Neuronal stem cell (in vitro differentiated cells): ENCODE results near the gene OSBPL3.

Source experiments
- DNase-seq: peaks from one replicate; pipeline ENCODE4 v3.0.0-alpha.2; 2013; ENCODE audit warnings: low spot score
- H2AFZ ChIP-seq: one replicate; pipeline ENCODE4 v1.6.1; 2013; ENCODE audit warnings: mild to moderate bottlenecking, low read length, inconsistent platforms
- H2AK5ac ChIP-seq: 2 replicates; pipeline ENCODE4 v1.6.1; 2013; ENCODE audit warnings: low read depth, mild to moderate bottlenecking, inconsistent platforms, low read length, moderate library complexity, mixed read lengths
- H2BK120ac ChIP-seq: 2 replicates; pipeline ENCODE4 v1.6.1; 2013; ENCODE audit warnings: low read depth, mild to moderate bottlenecking, inconsistent platforms, low read length, moderate library complexity, mixed read lengths
- H2BK12ac ChIP-seq: one replicate; pipeline ENCODE4 v1.6.1; 2013; ENCODE audit warnings: low read length, inconsistent platforms
- H2BK15ac ChIP-seq: 2 replicates; pipeline ENCODE4 v1.6.1; 2013; ENCODE audit warnings: mild to moderate bottlenecking, low read length, inconsistent platforms, mixed read lengths
- H2BK5ac ChIP-seq: one replicate; pipeline ENCODE4 v1.6.1; 2013; ENCODE audit warnings: inconsistent platforms, mild to moderate bottlenecking, low read length, moderate library complexity
- H3K14ac ChIP-seq: one replicate; pipeline ENCODE4 v1.6.1; 2013; ENCODE audit warnings: low read length, inconsistent platforms
- H3K18ac ChIP-seq: 2 replicates; pipeline ENCODE4 v1.6.1; 2013; ENCODE audit warnings: low read length, inconsistent platforms
- H3K23ac ChIP-seq: 2 replicates; pipeline ENCODE4 v1.6.1; 2013; ENCODE audit warnings: low read depth, mild to moderate bottlenecking, mixed read lengths, low read length, inconsistent platforms; ENCODE audit not compliant: poor library complexity
- H3K27ac ChIP-seq: replicated peaks from 3 replicates; pipeline ENCODE4 v1.5.1; 2013; ENCODE audit warnings: low read length, inconsistent platforms
- H3K27me3 ChIP-seq, 3 experiments: 2 replicates each; pipeline ENCODE4 v1.6.1; 2013; ENCODE audit warnings: low read length in 3 of 3, mild to moderate bottlenecking in 2 of 3, inconsistent platforms in 1 of 3, low read depth in 1 of 3, mixed read lengths in 1 of 3, moderate library complexity in 1 of 3; ENCODE audit not compliant: control insufficient read depth in 3 of 3, insufficient read depth in 3 of 3
- H3K36me3 ChIP-seq, 2 donors: replicated peaks in 1 of 2; 2 replicates each; pipeline ENCODE4 v1.6.1; 2013; ENCODE audit warnings: low read length in 2 of 2; ENCODE audit not compliant: control insufficient read depth in 2 of 2, insufficient read depth in 2 of 2
- H3K4ac ChIP-seq: 2 replicates; pipeline ENCODE4 v1.6.1; 2013; ENCODE audit warnings: inconsistent platforms, mild to moderate bottlenecking, low read length, moderate library complexity
- H3K4me1 ChIP-seq, 2 donors: 1 replicate in 1 of 2; 2 replicates in 1 of 2; pipeline ENCODE4 v1.6.1; 2013; ENCODE audit warnings: low read length in 2 of 2, low read depth in 1 of 2; ENCODE audit not compliant: control insufficient read depth in 2 of 2, insufficient read depth in 1 of 2
- H3K4me2 ChIP-seq: one replicate; pipeline ENCODE4 v1.6.1; 2013; ENCODE audit warnings: mild to moderate bottlenecking, low read length, inconsistent platforms; ENCODE audit not compliant: insufficient read depth, poor library complexity, severe bottlenecking
- H3K4me3 ChIP-seq, 2 donors: 2 replicates each; pipeline ENCODE4 v1.5.1; 2013; ENCODE audit warnings: low read length in 2 of 2, mild to moderate bottlenecking in 2 of 2, inconsistent platforms in 1 of 2, moderate library complexity in 1 of 2
- H3K79me1 ChIP-seq: one replicate; pipeline ENCODE4 v1.6.1; 2013; ENCODE audit warnings: low read depth, mild to moderate bottlenecking, inconsistent platforms, low read length, moderate library complexity
- H3K9ac ChIP-seq: one replicate; pipeline ENCODE4 v1.6.1; 2013; ENCODE audit warnings: mild to moderate bottlenecking, low read depth, low read length, inconsistent platforms; ENCODE audit not compliant: poor library complexity
- H3K9me3 ChIP-seq, 2 donors: replicated peaks in 1 of 2; 2 replicates each; pipeline versions ENCODE3 to v1.6.1; 2013; ENCODE audit warnings: low read length in 2 of 2, mild to moderate bottlenecking in 2 of 2, inconsistent platforms in 1 of 2, low read depth in 1 of 2, mixed read lengths in 1 of 2, moderate library complexity in 1 of 2; ENCODE audit not compliant: control insufficient read depth in 2 of 2, insufficient read depth in 1 of 2
- H4K8ac ChIP-seq: one replicate; pipeline ENCODE4 v1.6.1; 2013; ENCODE audit warnings: low read depth, mild to moderate bottlenecking, inconsistent platforms, low read length, moderate library complexity
- H4K91ac ChIP-seq: one replicate; pipeline ENCODE4 v1.6.1; 2013; ENCODE audit warnings: low read length, low read depth, mild to moderate bottlenecking, inconsistent platforms; ENCODE audit not compliant: poor library complexity
- WGBS, 2 donors: extraction: QIAGEN DNeasy Blood & Tissue Kit; methylation state at CpG; one replicate each; pipeline ENCODE4 v1.1.7; 2013; ENCODE audit warnings: missing lambda C conversion rate in 2 of 2, mixed read lengths in 1 of 2; ENCODE audit not compliant: insufficient read length in 2 of 2, insufficient replicate concordance in 1 of 2; ENCODE audit errors: extremely low coverage in 2 of 2; 5-methylcytosine and 5-hydroxymethylcytosine counted together

OSBPL3 gene

DNA sequence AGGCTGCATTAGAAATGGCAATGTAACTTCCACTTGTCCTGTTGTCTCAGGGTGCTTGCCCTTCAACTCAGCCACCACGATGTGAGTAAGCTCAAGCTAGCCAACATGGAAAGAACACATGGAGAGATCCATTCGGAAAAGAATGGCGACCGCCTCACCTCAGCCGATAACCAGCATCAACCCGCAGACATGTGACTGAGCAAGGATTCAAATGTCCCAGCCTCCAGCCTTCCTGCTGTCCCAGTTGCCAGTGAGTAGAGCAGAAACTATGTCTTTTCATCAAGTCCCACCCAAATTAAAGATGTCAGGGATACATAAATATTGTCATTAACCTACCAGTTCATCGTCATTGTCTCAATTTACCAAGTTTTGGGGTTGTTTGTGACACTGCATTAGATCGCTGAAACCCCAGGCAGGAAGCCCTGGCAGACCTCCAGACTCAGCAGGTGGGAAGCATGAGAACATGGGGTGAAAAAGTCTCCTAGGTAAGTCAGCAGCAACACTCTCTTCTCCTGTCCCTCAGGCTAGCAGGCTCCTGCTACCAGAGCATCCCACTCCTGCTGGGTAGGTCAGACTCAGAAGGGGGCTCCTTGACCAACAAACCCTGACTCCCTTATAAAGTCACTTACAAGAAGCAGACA is 67.0 kb downstream of the OSBPL3 start:
- no peak overlapping the region for H3K4ac ChIP-seq

GRCh38 chr7:24912424-24912823 is 67.6 kb downstream of the OSBPL3 start:
- Histone ChIP-seq H3K79me1 (no peaks in the 10 kb centered on the region), H3K14ac (no peak overlapping the region), H3K27ac (no peak overlapping the region), H3K27me3 (no peaks in the 10 kb centered on the region), H2BK120ac (no peak overlapping the region), H3K18ac (no peak overlapping the region), H3K4me3 (no peak overlapping the region), H3K9me3 (no peaks in the 10 kb centered on the region), H3K4ac (no peak overlapping the region), H2BK15ac (no peak overlapping the region), H4K91ac (no peak overlapping the region), H3K9ac (no peak overlapping the region), H3K4me1 (no peaks in the 10 kb centered on the region), H4K8ac (no peak overlapping the region), H2BK5ac (no peak overlapping the region), H3K4me2 (no peak overlapping the region), H3K23ac (no peak overlapping the region), H3K36me3 (no peaks in the 10 kb centered on the region), H2BK12ac (no peak overlapping the region), H2AFZ (no peak overlapping the region), H2AK5ac (no peak overlapping the region)
- no CpG with 5 or more reads among the region's 4 CpGs for WGBS, 2 donors
- no peak for DNase-seq

More for the DNA sequence above, 67.0 kb downstream of the OSBPL3 start:
- H2BK120ac ChIP-seq, result no peak overlapping the region
- no peak overlapping the region for H2BK15ac ChIP-seq
- H3K18ac ChIP-seq, result no peak overlapping the region
- no peaks in the 10 kb centered on the region for H3K79me1 ChIP-seq
- no peak overlapping the region for H4K91ac ChIP-seq
- H3K14ac ChIP-seq, result no peak overlapping the region
- H4K8ac ChIP-seq, result no peak overlapping the region
- no peak overlapping the region for H2BK12ac ChIP-seq
- H3K9ac ChIP-seq, result no peak overlapping the region
- no CpG with 5 or more reads among the region's 8 CpGs for WGBS, 2 donors
- H2AFZ ChIP-seq, result no peak overlapping the region
- H2AK5ac ChIP-seq, result no peak overlapping the region
- H3K4me2 ChIP-seq, result no peak overlapping the region
- H3K27me3 ChIP-seq, result no peaks in the 10 kb centered on the region
- H3K9me3 ChIP-seq, result no peaks in the 10 kb centered on the region
- no peak overlapping the region for H2BK5ac ChIP-seq
- H3K23ac ChIP-seq, result no peak overlapping the region
- no peak overlapping the region for H3K4me3 ChIP-seq
- no peak for DNase-seq
- peaks cover 0 to 2% of the 10 kb centered on the region in 2 donors for H3K4me1 ChIP-seq
- no peaks in the 10 kb centered on the region for H3K36me3 ChIP-seq
- no peak overlapping the region for H3K27ac ChIP-seq

DNA sequence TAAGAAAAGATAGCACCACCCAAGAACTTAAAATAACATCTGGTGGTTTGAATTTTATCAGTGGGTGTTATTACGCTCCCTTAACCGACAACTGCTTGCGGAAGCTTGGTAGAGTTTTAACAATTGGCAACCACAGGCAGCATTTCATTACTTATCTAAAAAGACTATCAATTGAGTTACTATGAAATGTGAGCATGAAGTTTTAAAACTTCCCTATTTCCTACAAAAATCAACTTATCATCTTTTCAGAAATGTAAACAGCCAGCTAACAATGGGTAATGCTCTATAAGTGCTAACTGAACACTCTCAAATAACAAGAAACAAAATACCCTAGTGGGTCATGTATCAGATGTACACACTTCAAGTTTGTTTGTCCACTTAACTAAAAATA is 68.8 kb downstream of the OSBPL3 start:
- Histone ChIP-seq H3K9me3 (peaks cover 0 to 1% of the 10 kb centered on the region in 2 donors), H3K4ac (no peak overlapping the region), H3K27me3 (no peaks in the 10 kb centered on the region), H2BK12ac (no peak overlapping the region), H4K91ac (no peak overlapping the region), H3K4me1 (no peaks in the 10 kb centered on the region), H2BK5ac (no peak overlapping the region), H3K36me3 (no peaks in the 10 kb centered on the region), H2AK5ac (no peak overlapping the region), H3K4me2 (no peak overlapping the region), H3K4me3 (no peak overlapping the region), H3K27ac (no peak overlapping the region), H2BK120ac (no peak overlapping the region), H3K9ac (no peak overlapping the region), H3K23ac (no peak overlapping the region), H3K14ac (no peak overlapping the region), H3K18ac (no peak overlapping the region), H2BK15ac (no peak overlapping the region), H4K8ac (no peak overlapping the region), H2AFZ (no peak overlapping the region), H3K79me1 (no peaks in the 10 kb centered on the region)
- WGBS, 2 donors, result no CpG with 5 or more reads among the region's 3 CpGs
- DNase-seq, result no peak

- Histone ChIP-seq H3K23ac (no peak overlapping the region), H3K27ac (no peak overlapping the region), H2BK15ac (no peak overlapping the region), H3K4ac (no peak overlapping the region), H3K4me1 (no peaks in the 10 kb centered on the region), H3K4me2 (no peak overlapping the region), H3K36me3 (peaks cover 0 to 4% of the 10 kb centered on the region in 2 donors), H3K4me3 (no peak overlapping the region), H2BK12ac (no peak overlapping the region), H4K8ac (no peak overlapping the region), H4K91ac (no peak overlapping the region), H2BK120ac (no peak overlapping the region), H2AK5ac (no peak overlapping the region), H3K79me1 (no peaks in the 10 kb centered on the region), H3K18ac (no peak overlapping the region), H3K14ac (no peak overlapping the region), H3K27me3 (no peaks in the 10 kb centered on the region), H3K9ac (no peak overlapping the region), H2BK5ac (no peak overlapping the region), H2AFZ (no peak overlapping the region), H3K9me3 (peaks cover 2 to 4% of the 10 kb centered on the region in 2 donors)
- no peak for DNase-seq
- WGBS, 2 donors, result no CpG with 5 or more reads among the region's 4 CpGs
Observed at GRCh38 chr7:24910551-24911212, 69.3 kb downstream of the OSBPL3 start.
